Activated CD4-positive, alpha-beta T cell treated with anti-CD3 and anti-CD28 coated beads, Interleukin-2, amount 10 ng/mL, durations not matched to agents 7 days and 5 days (primary cell): ENCODE measurements around the gene BTG3. TPM values are rescaled to one million over a fixed set of nuclear protein-coding genes. Genes with fewer than 3 reads are reported as not detected.

ENCODE experiments used
- CTCF ChIA-PET: fragments of 350-600 bp; sonication (Branson Sonifier 250); formaldehyde crosslinking; loops from one replicate; lab custom pipeline; 2021; ENCODE audit warnings: antibody characterized with exemption; lab: Charles Lee
- POLR2A ChIA-PET: fragments of 350-600 bp; sonication (Branson Sonifier 250); formaldehyde crosslinking; loops from one replicate; lab custom pipeline; 2021; ENCODE audit warnings: antibody characterized with exemption; lab: Charles Lee
- DNase-seq: peaks from one replicate; pipeline ENCODE4 v3.0.0-alpha.2; 2020
- H3K27ac Mint-ChIP-seq: one replicate; pipeline ENCODE4 v1.8.0; 2021; ENCODE audit warnings: mild to moderate bottlenecking, moderate library complexity, mixed read lengths
- H3K27me3 Mint-ChIP-seq: one replicate; pipeline ENCODE4 v1.8.0; 2021; ENCODE audit warnings: mixed read lengths
- H3K36me3 Mint-ChIP-seq: one replicate; pipeline ENCODE4 v1.8.0; 2021; ENCODE audit warnings: low read depth, mixed read lengths
- H3K4me1 Mint-ChIP-seq: one replicate; pipeline ENCODE4 v1.8.0; 2021; ENCODE audit warnings: mixed read lengths
- H3K4me3 Mint-ChIP-seq: one replicate; pipeline ENCODE4 v1.8.0; 2021; ENCODE audit warnings: mild to moderate bottlenecking, moderate library complexity, mixed read lengths
- H3K9me3 Mint-ChIP-seq: one replicate; pipeline ENCODE4 v1.8.0; 2021; ENCODE audit warnings: mixed read lengths
- total RNA-seq, 2 experiments: library from RNA; stranded (reverse); gene quantifications; one replicate each; pipeline ENCODE4 v1.2.3, GENCODE V29; 2021

Gene BTG3
- total RNA-seq, 2 experiments from 2014 or later = 41.2 to 44.1 TPM

DNA sequence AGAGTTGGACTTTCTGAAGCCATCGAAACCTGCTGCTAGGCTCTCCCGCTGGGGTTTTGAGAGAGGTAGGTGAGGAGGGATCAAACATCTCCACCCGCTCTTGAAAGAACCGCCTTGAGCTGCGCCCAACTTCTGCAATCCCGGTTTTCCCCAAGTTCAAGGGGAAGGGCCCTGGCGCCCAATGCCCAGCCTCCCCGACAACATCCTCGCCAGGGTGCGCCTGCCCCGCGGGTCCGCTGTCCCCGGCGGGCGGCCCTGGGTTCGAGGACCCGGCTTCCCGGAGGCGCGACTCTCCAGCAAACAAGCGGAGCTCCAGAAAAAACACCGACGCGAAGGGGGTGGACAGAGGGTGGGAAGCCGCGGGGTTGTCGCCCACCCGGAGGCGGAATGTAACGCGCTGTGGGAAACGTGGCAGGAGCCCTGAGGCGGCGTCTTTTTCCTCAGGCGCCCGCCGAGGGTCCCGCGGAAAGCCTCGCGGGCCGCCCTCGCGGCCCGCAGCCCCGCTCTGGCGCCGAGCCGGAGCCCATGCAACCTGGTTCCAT is 607 bp downstream of the BTG3 start:
- ChIA-PET POLR2A (no interaction called here), CTCF (interaction anchor here (0.6 to 2.2 kb wide), 3 partner anchors 11 to 260 kb away, joined by 3 to 12 read pairs (median 11); no protein-coding TSS in a partner anchor)
- peak; percentile 18 for DNase-seq
- Mint-ChIP-seq H3K4me3 (peak overlapping the region; percentile 87), H3K27ac (peak overlapping the region; percentile 98), H3K36me3 (peaks cover 36% of the 10 kb centered on the region), H3K4me1 (peaks cover 58% of the 10 kb centered on the region), H3K27me3 (no peaks in the 10 kb centered on the region), H3K9me3 (no peaks in the 10 kb centered on the region)

DNA sequence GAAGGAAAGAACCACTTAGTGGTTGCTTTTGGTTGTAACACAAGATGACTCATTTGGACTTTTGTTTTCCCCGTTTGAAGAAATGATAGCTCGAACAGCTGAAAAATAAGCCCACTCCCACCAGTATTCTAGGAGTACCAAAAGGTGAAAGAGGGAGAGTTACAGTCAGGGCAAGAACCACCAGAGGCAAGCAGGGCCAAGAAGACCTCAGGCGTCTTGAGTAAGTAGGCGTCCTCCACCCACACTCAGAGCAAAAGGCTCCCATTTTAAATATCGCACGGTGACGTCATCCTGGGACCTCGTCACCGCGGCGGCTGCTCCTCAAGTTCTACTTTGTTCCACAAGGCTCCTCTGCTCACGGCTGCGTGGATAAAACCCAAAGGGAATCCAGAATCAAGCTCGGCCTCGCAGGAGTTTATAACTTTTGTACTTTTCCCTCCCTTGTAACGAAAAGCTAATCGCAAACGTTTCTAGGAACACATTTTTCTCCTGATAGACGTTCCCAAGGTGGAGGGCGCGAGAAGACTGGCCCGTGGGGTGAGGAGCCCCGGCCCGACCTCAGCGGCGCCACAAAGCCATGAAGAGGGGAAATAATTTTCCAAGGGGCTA is 1.2 kb downstream of the BTG3 start:
- no peaks in the 10 kb centered on the region for H3K9me3 Mint-ChIP-seq
- peaks cover 59% of the 10 kb centered on the region for H3K4me1 Mint-ChIP-seq
- CTCF ChIA-PET = interaction anchor here (0.6 to 2.2 kb wide), 3 partner anchors 10 to 259 kb away, joined by 3 to 12 read pairs (median 11); no protein-coding TSS in a partner anchor
- DNase-seq = peak; percentile 85
- H3K27ac Mint-ChIP-seq = peak overlapping the region; percentile 98
- peaks cover 38% of the 10 kb centered on the region for H3K36me3 Mint-ChIP-seq
- H3K27me3 Mint-ChIP-seq = no peaks in the 10 kb centered on the region
- peak overlapping the region; percentile 87 for H3K4me3 Mint-ChIP-seq
- POLR2A ChIA-PET = no interaction called here

DNA sequence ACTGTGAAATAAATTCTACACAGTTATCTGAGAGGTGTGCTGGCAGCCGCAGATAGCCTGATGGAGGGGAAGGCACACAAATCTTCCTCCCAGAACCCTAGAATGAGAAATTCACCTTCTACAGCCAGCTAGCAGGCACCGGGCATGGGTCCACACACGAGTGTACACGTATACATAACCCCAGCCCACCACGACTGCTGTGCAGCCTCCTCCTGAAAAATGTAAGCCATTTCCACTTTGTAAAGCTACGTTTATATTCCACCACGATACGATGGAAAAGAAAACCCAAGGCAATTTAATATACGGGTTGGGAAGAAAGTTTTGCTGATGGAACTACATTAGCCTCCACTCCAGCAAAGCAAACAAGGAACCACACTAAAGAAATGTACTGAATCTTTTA is 1.8 kb downstream of the BTG3 start:
- H3K27ac Mint-ChIP-seq = peak overlapping the region; percentile 98
- peak overlapping the region; percentile 87 for H3K4me3 Mint-ChIP-seq
- H3K9me3 Mint-ChIP-seq = no peaks in the 10 kb centered on the region
- peaks cover 59% of the 10 kb centered on the region for H3K4me1 Mint-ChIP-seq
- H3K36me3 Mint-ChIP-seq = peaks cover 40% of the 10 kb centered on the region
- ChIA-PET CTCF (interaction anchor here (2.1 to 2.2 kb wide), 2 partner anchors 9 to 12 kb away, joined by 11 to 12 read pairs; no protein-coding TSS in a partner anchor), POLR2A (no interaction called here)
- DNase-seq = no peak
- H3K27me3 Mint-ChIP-seq = no peaks in the 10 kb centered on the region

GRCh38 chr21:17609681-17610080 is 3.0 kb downstream of the BTG3 start:
- POLR2A ChIA-PET = no interaction called here
- Mint-ChIP-seq H3K4me3 (peak overlapping the region; percentile 87), H3K27me3 (no peaks in the 10 kb centered on the region), H3K36me3 (peaks cover 45% of the 10 kb centered on the region), H3K27ac (peak overlapping the region; percentile 50), H3K9me3 (no peaks in the 10 kb centered on the region), H3K4me1 (peaks cover 52% of the 10 kb centered on the region)
- CTCF ChIA-PET = interaction anchor here (1.0 to 2.1 kb wide), 2 partner anchors 9 to 11 kb away, joined by 4 to 11 read pairs; no protein-coding TSS in a partner anchor
- DNase-seq = no peak

GRCh38 chr21:17607684-17608083 is 5.0 kb downstream of the BTG3 start:
- POLR2A ChIA-PET = no interaction called here
- peaks cover 58% of the 10 kb centered on the region for H3K4me1 Mint-ChIP-seq
- peaks cover 61% of the 10 kb centered on the region for H3K36me3 Mint-ChIP-seq
- no peak for DNase-seq
- no peak overlapping the region for H3K4me3 Mint-ChIP-seq
- CTCF ChIA-PET = interaction anchor here (1.3 kb wide), 1 partner anchor 9 kb away, joined by 10 read pairs; no protein-coding TSS in a partner anchor
- no peaks in the 10 kb centered on the region for H3K27me3 Mint-ChIP-seq
- peak overlapping the region; percentile 83 for H3K27ac Mint-ChIP-seq
- no peaks in the 10 kb centered on the region for H3K9me3 Mint-ChIP-seq

DNA sequence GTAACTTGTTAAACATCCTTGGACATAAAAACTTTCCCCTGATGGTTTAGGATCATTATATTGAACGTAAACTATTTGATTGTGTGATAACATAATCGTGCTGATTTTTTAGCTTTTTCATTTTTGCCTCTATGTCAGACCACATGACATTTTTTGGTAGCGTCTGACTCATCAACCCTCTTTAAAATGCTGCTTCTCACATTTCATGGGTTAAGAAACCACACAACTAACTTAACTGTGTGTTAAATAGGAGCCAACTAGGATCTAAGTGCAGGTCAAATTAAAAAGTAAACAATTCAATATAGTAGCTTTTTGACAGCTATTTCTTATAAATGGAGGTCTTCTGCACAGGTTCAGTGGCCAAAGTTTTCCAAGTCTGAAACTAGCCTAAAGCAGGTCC is 9.8 kb downstream of the BTG3 start:
- H3K9me3 Mint-ChIP-seq = no peaks in the 10 kb centered on the region

GRCh38 chr21:17598437-17598836 is 14.3 kb downstream of the BTG3 start:
- peaks cover 62% of the 10 kb centered on the region for H3K36me3 Mint-ChIP-seq
- H3K4me1 Mint-ChIP-seq = peaks cover 15% of the 10 kb centered on the region
- no peaks in the 10 kb centered on the region for H3K27me3 Mint-ChIP-seq
- no peak for DNase-seq
- H3K27ac Mint-ChIP-seq = no peak overlapping the region
- CTCF ChIA-PET = interaction anchor here (1.6 to 2.7 kb wide), 3 partner anchors 9 to 13 kb away, joined by 5 to 11 read pairs (median 10); no protein-coding TSS in a partner anchor
- POLR2A ChIA-PET = no interaction called here
- H3K9me3 Mint-ChIP-seq = no peaks in the 10 kb centered on the region
- H3K4me3 Mint-ChIP-seq = no peak overlapping the region

More for the DNA sequence above, 9.8 kb downstream of the BTG3 start:
- H3K27ac Mint-ChIP-seq = peak overlapping the region; percentile 9
- POLR2A ChIA-PET = no interaction called here
- no peak overlapping the region for H3K4me3 Mint-ChIP-seq
- peaks cover 30% of the 10 kb centered on the region for H3K4me1 Mint-ChIP-seq
- no peak for DNase-seq
- no peaks in the 10 kb centered on the region for H3K27me3 Mint-ChIP-seq
- CTCF ChIA-PET = interaction anchor here (2.5 kb wide), 1 partner anchor 9 kb away, joined by 12 read pairs; no protein-coding TSS in a partner anchor
- H3K36me3 Mint-ChIP-seq = peaks cover 58% of the 10 kb centered on the region

DNA sequence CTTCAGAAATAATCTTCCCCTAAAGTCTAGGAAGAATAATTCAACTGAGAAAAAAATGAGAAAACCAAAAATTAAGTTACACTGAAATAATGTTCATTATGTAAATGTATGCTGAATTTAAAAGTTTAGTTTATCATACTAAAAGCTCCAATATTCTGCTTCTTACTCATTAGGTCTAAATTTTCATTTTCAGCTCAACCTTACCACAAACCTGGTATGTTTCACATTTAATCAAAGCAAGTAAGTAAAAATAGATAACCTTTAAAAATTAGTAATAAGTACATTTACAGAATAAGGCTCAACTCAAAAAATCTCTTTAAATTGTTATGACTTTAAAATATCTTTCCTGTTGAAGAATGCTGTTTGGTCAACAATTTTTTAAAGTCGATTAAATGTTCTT is 15.0 kb downstream of the BTG3 start:
- no peak overlapping the region for H3K4me3 Mint-ChIP-seq
- no peaks in the 10 kb centered on the region for H3K9me3 Mint-ChIP-seq
- H3K27me3 Mint-ChIP-seq = no peaks in the 10 kb centered on the region
- no peak for DNase-seq
- no peak overlapping the region for H3K27ac Mint-ChIP-seq
- H3K4me1 Mint-ChIP-seq = peaks cover 7% of the 10 kb centered on the region
- H3K36me3 Mint-ChIP-seq = peaks cover 59% of the 10 kb centered on the region
- POLR2A ChIA-PET = no interaction called here
- CTCF ChIA-PET = interaction anchor here (1.6 to 2.7 kb wide), 3 partner anchors 10 to 13 kb away, joined by 5 to 11 read pairs (median 10); no protein-coding TSS in a partner anchor

GRCh38 chr21:17590430-17590829 is 22.3 kb downstream of the BTG3 start:
- Mint-ChIP-seq H3K4me3 (no peak overlapping the region), H3K9me3 (no peaks in the 10 kb centered on the region), H3K27me3 (no peaks in the 10 kb centered on the region), H3K4me1 (no peaks in the 10 kb centered on the region), H3K27ac (no peak overlapping the region), H3K36me3 (peaks cover 29% of the 10 kb centered on the region)
- CTCF ChIA-PET = no interaction called here
- no peak for DNase-seq
- POLR2A ChIA-PET = no interaction called here

DNA sequence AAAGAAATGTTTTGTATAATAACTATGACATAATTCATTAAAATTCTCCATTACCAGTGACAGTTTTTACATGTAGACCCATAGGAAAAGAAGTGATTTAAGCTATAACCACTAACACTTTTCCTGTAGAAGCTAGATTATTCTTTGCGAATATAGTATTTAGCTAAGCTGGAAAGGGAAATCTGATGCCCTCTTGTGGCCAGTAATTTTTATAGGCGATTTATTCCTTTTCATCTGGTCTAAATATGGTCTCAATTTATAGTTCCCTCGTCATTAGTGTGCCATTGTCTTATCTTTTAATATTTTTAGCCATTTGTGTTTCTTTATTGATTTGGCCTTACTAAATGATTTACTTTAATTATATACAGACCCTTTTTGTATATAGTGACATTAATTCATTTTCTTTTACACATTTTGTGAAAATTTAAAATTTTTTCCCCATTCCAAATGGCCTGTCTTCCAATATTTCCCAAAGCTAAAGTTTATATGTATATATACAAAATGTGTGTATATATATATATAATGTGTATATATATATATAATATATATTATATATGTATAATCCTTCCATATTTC is 26.7 kb downstream of the BTG3 start:
- DNase-seq = peak; percentile 29
- no peaks in the 10 kb centered on the region for H3K9me3 Mint-ChIP-seq
- H3K36me3 Mint-ChIP-seq = peaks cover 6% of the 10 kb centered on the region
- H3K27ac Mint-ChIP-seq = no peak overlapping the region
- ChIA-PET CTCF (interaction anchor here (1.0 to 1.8 kb wide), 5 partner anchors 13 to 199 kb away, joined by 3 to 6 read pairs (median 4); no protein-coding TSS in a partner anchor), POLR2A (no interaction called here)
- H3K27me3 Mint-ChIP-seq = no peaks in the 10 kb centered on the region
- H3K4me1 Mint-ChIP-seq = no peaks in the 10 kb centered on the region
- no peak overlapping the region for H3K4me3 Mint-ChIP-seq

- Mint-ChIP-seq H3K4me3 (no peak overlapping the region), H3K9me3 (no peaks in the 10 kb centered on the region), H3K4me1 (no peaks in the 10 kb centered on the region), H3K27ac (no peak overlapping the region), H3K27me3 (no peaks in the 10 kb centered on the region), H3K36me3 (no peaks in the 10 kb centered on the region)
- DNase-seq = no peak
- ChIA-PET POLR2A (no interaction called here), CTCF (no interaction called here)
Measured at GRCh38 chr21:17583898-17584297, 28.8 kb downstream of the BTG3 start.

DNA sequence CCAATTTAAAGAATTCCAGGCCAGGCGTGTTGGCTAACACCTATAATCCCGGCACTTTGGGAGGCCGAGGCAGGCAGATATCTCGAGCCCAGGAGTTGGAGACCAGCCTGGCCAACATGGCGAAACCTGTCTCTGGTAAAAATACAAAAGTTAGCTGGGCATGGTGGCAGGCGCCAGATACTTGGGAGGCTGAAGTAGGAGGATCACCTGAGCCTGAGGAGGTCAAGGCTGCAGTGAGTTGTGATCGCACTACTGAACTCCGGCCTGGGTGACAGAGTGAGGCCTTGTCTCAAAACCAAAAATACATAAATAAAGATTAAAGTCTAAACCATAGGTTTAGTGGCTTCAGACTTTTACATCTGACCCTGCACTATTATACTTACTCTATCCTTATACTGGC is 32.4 kb downstream of the BTG3 start:
- H3K4me3 Mint-ChIP-seq = no peak overlapping the region
- POLR2A ChIA-PET = interaction anchor here (0.6 kb wide), 1 partner anchor 139 kb away, joined by 3 read pairs; no protein-coding TSS in a partner anchor

GRCh38 chr21:17578876-17579275 is 33.8 kb downstream of the BTG3 start:
- no peak overlapping the region for H3K27ac Mint-ChIP-seq
- ChIA-PET CTCF (interaction anchor here (0.6 kb wide), 1 partner anchor 1763 kb away, joined by 3 read pairs; no protein-coding TSS in a partner anchor), POLR2A (no interaction called here)
- H3K27me3 Mint-ChIP-seq = peaks cover 7% of the 10 kb centered on the region
- no peak for DNase-seq
- H3K4me1 Mint-ChIP-seq = no peaks in the 10 kb centered on the region
- no peaks in the 10 kb centered on the region for H3K36me3 Mint-ChIP-seq
- H3K4me3 Mint-ChIP-seq = no peak overlapping the region
- H3K9me3 Mint-ChIP-seq = no peaks in the 10 kb centered on the region

More for the DNA sequence above, 32.4 kb downstream of the BTG3 start:
- CTCF ChIA-PET = no interaction called here
- no peak overlapping the region for H3K27ac Mint-ChIP-seq
- H3K4me1 Mint-ChIP-seq = no peaks in the 10 kb centered on the region
- H3K27me3 Mint-ChIP-seq = no peaks in the 10 kb centered on the region
- no peak for DNase-seq
- H3K9me3 Mint-ChIP-seq = no peaks in the 10 kb centered on the region
- no peaks in the 10 kb centered on the region for H3K36me3 Mint-ChIP-seq
